ENCODE measurements around the gene SLC2A9.

Gene SLC2A9

GRCh38 chr4:10019521-10020051 lies 1.7 kb downstream of the SLC2A9 start:
- DNase-seq (ENCODE audit: low spot score) = no peak

GRCh38 chr4:10018818-10019461 lies 2.4 kb downstream of the SLC2A9 start:
- peak; percentile 98 for DNase-seq (ENCODE audit: low spot score)

DNA sequence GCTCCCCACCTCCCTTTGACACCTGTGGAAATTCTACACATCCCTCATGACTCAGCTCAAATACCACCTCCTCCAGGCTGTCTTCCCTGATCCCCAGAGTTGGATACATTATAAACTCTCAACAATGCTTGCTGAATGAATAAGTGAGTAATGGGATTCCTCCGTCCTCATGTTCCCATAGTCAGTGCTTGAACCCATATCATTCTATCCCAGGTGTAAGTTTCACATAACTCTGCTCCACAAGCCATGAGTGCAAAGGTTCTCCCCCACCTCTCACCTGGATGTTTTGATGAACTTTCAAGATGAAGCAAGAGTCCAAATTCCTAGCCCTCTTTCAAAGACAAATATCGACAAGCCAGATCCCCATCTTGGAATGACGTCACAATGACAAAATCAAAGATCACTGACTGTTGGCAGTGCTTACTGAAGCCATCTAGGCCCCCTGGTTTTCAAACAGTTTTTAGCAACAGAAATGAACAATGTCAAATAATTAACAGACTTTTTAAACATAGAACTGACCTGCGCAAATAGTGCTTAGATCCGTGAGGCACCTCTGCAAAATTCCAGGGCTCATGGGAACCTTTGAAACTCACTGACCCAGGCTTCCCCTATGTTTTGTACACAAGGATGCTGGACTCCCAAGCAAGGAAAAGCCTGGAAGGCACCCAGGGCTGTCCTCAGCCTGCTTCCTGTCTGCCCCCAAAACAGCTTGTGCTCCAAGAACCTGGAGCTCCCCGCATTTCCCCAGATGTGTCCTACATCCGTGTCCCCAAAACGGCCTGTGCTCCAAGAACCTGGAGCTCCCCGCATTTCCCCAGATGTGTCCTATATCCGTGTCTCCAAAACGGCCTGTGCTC lies 4.0 kb downstream of the SLC2A9 start:
- no peak for DNase-seq (ENCODE audit: low spot score)

GRCh38 chr4:10016169-10016568 lies 5.1 kb downstream of the SLC2A9 start:
- no peak for DNase-seq (ENCODE audit: low spot score)

DNA sequence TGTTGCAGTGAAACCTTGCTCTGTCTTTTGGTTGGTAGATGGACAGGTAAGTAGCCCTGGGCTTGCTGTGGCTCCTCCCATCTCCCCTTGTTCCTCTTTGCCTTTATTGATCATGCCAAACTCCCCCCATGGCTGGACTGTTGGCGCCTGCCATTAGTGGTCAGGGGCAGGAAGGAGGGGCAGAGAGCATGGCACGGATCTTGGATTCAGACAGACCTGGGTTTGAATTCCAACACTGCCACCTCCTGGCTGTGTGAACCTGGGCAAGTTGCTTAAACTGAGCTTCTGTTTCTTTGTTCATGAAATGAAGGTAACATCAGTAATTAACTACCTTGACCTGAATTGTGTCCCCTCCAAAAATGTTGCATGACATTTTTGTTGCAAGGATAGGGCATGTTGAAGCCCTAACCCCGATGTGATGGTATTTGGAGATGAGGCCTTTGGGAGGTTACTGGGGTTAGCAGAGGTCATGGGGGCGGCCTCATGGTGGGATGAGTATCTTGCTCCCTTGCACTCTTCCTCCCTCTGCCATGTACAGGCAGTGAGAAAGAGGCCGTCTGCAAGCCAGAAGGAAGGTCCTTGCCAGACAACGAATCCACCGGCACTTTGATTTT lies 6.0 kb downstream of the SLC2A9 start:
- DNase-seq (ENCODE audit: low spot score) = no peak

DNA sequence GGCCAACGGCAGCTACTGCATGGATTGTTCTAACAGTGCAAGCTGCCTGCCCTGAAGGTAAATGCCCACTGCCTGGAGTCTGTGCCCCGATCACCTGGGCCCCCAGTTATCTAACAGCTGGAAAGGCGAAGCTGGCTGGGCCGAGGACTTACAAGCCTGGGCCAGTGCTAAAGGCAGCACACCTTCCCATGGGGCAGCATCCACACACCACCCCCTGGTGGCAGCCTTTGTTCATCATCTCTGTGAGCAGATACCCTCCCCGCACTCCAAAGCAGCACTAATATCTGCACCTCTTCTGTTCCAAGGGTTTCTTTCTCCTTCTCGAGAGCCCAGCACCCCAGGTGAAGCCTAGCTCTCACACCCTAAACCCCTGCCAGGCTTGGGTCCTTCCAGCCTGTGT lies 7.6 kb downstream of the SLC2A9 start:
- DNase-seq (ENCODE audit: low spot score) = peak; percentile 59

DNA sequence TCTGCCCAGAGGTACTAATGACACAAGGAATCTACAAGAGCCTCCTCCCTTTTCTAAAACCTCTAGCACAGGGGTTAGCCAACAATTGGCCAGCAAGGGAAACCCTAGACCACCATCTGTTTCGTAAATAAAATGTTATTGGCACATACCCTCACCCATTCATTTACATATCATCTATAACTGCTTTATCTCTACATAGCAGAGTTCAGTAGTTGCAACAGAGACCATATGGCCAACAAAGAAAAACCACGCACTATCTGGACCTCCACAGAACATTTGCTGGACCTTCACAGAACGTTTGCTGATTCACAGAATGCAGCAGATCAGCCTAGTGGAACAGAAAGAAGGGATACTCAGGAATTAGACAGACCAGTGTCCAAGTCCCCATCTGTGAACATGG lies 9.4 kb downstream of the SLC2A9 start:
- DNase-seq (ENCODE audit: low spot score) = no peak

DNA sequence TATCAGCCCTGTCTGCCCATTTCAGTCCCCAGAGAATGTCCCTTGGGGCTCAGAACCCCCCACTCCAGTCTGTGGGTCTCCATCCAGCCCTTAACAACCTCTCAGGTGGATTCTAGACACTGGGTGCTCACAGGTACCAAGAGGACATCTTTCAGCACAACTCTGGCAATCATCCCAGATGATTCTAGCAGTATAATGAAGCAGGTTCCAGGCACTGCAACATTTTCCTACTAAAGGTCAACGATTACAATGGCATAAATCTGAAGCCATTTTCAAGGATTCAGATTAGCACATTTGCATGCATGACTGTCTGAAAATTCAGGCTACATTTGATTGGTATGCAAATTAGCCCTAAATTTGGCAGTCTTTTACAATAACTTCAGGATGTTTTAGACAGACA lies 10.0 kb downstream of the SLC2A9 start:
- no peak for DNase-seq (ENCODE audit: low spot score)

DNA sequence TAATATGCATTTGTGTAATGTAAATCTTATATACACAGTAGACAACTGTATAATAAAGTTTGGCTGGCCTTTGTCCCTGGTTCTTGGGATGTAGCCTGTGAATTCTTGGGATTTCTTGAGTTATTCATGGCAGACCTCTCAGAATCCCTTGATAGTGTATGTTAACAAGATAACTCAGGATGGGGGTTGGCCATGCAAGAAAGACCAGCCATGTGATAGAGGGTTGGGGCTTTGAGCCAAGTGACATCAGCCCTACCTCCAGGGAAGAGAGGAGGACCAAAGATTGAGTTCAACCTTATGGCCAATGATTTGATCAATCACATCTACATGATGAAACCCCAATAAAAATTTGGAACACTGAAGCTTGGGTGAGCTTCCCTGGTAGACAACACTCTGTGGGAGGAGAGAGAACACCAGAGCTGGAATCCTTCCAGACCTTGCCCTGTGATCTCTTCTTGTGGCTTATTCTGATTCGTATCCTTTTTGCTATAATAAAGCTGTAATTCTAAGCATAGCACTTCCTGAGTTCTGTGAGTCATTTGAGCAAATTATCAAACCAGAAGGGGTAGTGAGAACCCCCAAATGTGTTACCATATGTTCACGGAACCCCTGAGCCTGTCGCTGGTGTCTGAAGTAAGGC lies 11.3 kb downstream of the SLC2A9 start:
- DNase-seq (ENCODE audit: low spot score) = no peak

- no peak for DNase-seq (ENCODE audit: low spot score)
Observed at GRCh38 chr4:10008609-10009005, 12.7 kb downstream of the SLC2A9 start.

GRCh38 chr4:10007793-10008608 lies 13.3 kb downstream of the SLC2A9 start:
- DNase-seq (ENCODE audit: low spot score) = no peak

DNA sequence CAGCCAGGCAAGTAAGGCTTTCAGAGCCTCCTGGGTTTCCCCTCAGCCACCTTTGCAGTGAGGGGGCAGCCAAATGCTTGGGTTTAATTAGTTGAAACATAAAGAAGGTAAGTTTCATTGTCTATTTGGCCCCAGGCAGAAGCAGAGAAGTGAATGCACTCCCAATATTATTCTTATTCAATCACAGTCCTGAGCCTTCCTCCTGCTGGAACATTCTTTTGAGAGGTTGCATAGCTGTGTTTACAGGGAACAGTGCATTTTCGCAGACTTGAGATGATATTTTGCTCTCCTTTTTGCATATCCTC lies 13.9 kb downstream of the SLC2A9 start:
- DNase-seq (ENCODE audit: low spot score) = no peak

DNA sequence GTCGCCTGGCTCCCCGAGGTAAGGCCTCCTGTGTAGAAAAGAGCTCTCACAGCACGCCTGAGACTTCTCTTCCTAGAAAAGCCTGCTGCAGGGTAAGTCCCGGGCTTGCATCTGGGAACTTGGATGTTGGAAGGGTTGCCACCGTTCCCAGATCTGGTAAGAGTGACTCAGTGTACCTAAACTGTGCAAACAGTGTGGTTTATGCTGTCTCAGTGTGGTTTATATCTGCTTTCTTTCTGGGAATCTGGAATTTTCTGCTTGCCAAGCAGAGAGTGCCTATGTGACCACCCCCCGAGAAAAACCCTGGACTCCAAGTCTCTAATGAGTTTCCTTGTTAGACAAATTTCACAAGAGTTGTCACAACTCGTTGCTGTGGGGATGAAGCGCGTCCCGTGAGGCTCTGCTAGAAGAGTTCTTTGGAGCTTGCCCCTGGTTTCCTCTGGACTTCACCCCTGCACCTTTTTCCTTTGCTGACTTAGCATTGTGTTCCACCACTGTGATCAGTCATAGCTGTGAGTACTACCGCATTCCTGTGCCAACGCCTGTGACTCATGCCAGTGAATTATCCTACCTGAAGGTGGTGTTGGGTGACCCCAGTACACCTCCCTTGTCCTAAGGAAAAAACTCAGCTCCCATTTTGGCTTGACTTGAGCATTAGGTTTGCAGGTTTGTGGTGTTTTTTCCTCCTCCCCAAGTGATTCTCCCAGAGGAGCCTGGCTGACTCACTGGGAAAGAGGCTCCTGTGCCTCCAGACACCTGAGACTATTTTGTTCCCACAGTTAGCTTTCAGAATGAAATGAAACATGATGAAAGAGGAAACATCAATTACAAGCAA lies 14.5 kb downstream of the SLC2A9 start:
- DNase-seq (ENCODE audit: low spot score) = no peak

- DNase-seq (ENCODE audit: low spot score) = peak; percentile 44
Observed at GRCh38 chr4:10006231-10006600, 15.1 kb downstream of the SLC2A9 start.

DNA sequence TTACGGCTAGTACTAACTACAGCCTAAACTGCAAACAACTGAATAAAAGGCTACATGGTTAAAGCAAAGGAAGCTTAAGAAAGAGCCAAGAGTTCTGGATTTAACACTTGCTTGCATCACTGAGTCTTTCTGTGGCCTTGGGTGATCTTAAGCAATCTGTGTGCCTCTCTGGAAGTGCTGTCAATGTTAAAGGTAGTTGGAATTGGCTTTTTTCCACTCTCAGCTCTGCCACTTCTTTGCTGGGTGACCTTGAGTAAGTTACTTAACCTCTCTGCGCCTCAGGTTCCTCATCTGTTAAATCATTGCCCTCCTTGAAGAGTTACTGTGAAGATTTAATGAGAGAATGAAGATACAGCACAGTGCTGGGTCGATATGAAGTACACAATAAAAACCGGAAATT lies 15.7 kb downstream of the SLC2A9 start:
- no peak for DNase-seq (ENCODE audit: low spot score)

- DNase-seq (ENCODE audit: low spot score) = no peak
Observed at GRCh38 chr4:10003666-10004065, 17.6 kb downstream of the SLC2A9 start.

GRCh38 chr4:10002278-10002677 lies 19.0 kb downstream of the SLC2A9 start:
- no peak for DNase-seq (ENCODE audit: low spot score)

DNA sequence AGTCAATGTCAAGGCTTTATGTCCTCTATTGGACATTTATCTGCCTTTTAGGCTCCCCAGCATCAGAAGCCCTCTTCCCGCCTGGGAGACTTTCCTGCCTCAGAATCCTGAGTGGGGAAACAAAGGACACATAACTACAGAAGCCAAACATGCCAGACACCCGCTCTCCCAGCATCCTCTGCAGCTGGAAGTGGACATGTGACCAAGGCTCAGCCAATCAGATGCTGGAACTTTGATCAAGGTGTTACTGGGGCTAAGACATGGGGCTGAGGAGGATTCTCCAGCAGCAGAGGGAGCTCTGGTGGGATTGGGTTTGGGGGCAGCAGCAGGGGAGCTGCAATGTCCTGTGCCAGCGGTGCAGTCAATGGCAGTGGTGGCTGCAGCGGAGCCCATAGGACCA lies 19.5 kb downstream of the SLC2A9 start:
- no peak for DNase-seq (ENCODE audit: low spot score)

- DNase-seq (ENCODE audit: low spot score) = no peak
Observed at GRCh38 chr4:9999956-10000561, 21.2 kb downstream of the SLC2A9 start.

GRCh38 chr4:9997886-9998285 lies 23.4 kb downstream of the SLC2A9 start:
- no peak for DNase-seq (ENCODE audit: low spot score)

Data from GM03348 (cell line).